Astrocyte (in vitro differentiated cells and primary cell): ENCODE measurements around the gene FCMR. TPM values are rescaled to one million over a fixed set of nuclear protein-coding genes. Genes with fewer than 3 reads are reported as not detected.

ENCODE experiments used
- DNase-seq: peaks from one replicate; pipeline ENCODE4 v3.0.0-alpha.2; 2010; ENCODE audit warnings: low read depth
- FAIRE-seq: peaks from 2 replicates; lab custom pipeline; 2011; peaks lifted over from hg19 to GRCh38; lab: Jason Lieb, UNC
- H2AFZ ChIP-seq: 2 replicates; pipeline ENCODE4 v1.6.0; 2012; ENCODE audit warnings: low read depth, low read length, inconsistent platforms
- H3K27ac ChIP-seq: 2 replicates; pipeline ENCODE4 v1.5.1; 2011; ENCODE audit warnings: low read depth, low read length, inconsistent platforms
- H3K27me3 ChIP-seq: 2 replicates; pipeline ENCODE4 v1.6.0; 2011; ENCODE audit warnings: low read length, inconsistent platforms; ENCODE audit not compliant: insufficient read depth
- H3K36me3 ChIP-seq: 2 replicates; pipeline ENCODE4 v1.5.1; 2011; ENCODE audit warnings: low read length, inconsistent platforms; ENCODE audit not compliant: insufficient read depth
- H3K4me1 ChIP-seq: 2 replicates; pipeline ENCODE4 v1.5.1; 2011; ENCODE audit warnings: low read length, inconsistent platforms; ENCODE audit not compliant: insufficient read depth
- H3K4me2 ChIP-seq: 2 replicates; pipeline ENCODE4 v1.6.0; 2012; ENCODE audit warnings: low read length, inconsistent platforms
- H3K4me3 ChIP-seq: 2 replicates; pipeline ENCODE4 v1.5.1; 2011; ENCODE audit warnings: low read depth, mild to moderate bottlenecking, low read length, inconsistent platforms; ENCODE audit not compliant: insufficient read depth
- H3K79me2 ChIP-seq: 2 replicates; pipeline ENCODE4 v1.6.0; 2012; ENCODE audit warnings: mild to moderate bottlenecking, low read length, inconsistent platforms; ENCODE audit not compliant: insufficient read depth
- H3K9ac ChIP-seq: 2 replicates; pipeline ENCODE4 v1.6.0; 2012; ENCODE audit warnings: mild to moderate bottlenecking, low read length, inconsistent platforms
- H3K9me3 ChIP-seq: 2 replicates; pipeline ENCODE4 v1.5.1; 2012; ENCODE audit warnings: low read depth, mild to moderate bottlenecking, low read length, inconsistent platforms; ENCODE audit not compliant: insufficient read depth
- H4K20me1 ChIP-seq: 2 replicates; pipeline ENCODE4 v1.6.0; 2012; ENCODE audit warnings: low read length, inconsistent platforms; ENCODE audit not compliant: insufficient read depth
- H3K27ac Mint-ChIP-seq: one replicate; pipeline ENCODE4 v1.8.0; 2021; ENCODE audit warnings: mild to moderate bottlenecking, mixed read lengths; ENCODE audit not compliant: unreplicated experiment
- H3K27me3 Mint-ChIP-seq: one replicate; pipeline ENCODE4 v1.8.0; 2021; ENCODE audit warnings: low read depth, mixed read lengths; ENCODE audit not compliant: unreplicated experiment
- H3K36me3 Mint-ChIP-seq: one replicate; pipeline ENCODE4 v1.8.0; 2021; ENCODE audit warnings: low read depth, mixed read lengths; ENCODE audit not compliant: unreplicated experiment
- H3K4me1 Mint-ChIP-seq: one replicate; pipeline ENCODE4 v1.8.0; 2021; ENCODE audit warnings: low read depth, mixed read lengths; ENCODE audit not compliant: unreplicated experiment
- H3K4me3 Mint-ChIP-seq: one replicate; pipeline ENCODE4 v1.8.0; 2021; ENCODE audit warnings: mild to moderate bottlenecking, moderate library complexity, mixed read lengths; ENCODE audit not compliant: unreplicated experiment
- H3K9me3 Mint-ChIP-seq: one replicate; pipeline ENCODE4 v1.8.0; 2021; ENCODE audit warnings: mild to moderate bottlenecking, mixed read lengths; ENCODE audit not compliant: unreplicated experiment
- CTCF ChIP-seq: IDR thresholded peaks from 2 replicates; pipeline ENCODE4 v1.5.1; 2011; ENCODE audit warnings: low read depth, mild to moderate bottlenecking, inconsistent platforms, low read length, moderate library complexity; ENCODE audit not compliant: insufficient read depth
- EZH2 ChIP-seq: IDR thresholded peaks from 2 replicates; pipeline ENCODE4 v1.6.1; 2012; ENCODE audit warnings: mild to moderate bottlenecking, low read length, inconsistent platforms; ENCODE audit not compliant: insufficient read depth
- total RNA-seq: library from RNA; stranded (reverse); gene quantifications from 2 replicates; pipeline ENCODE4 v1.2.1, GENCODE V29; 2021

FCMR gene
- total RNA-seq, 1 donor from 2014 or later = 0.73 TPM

- Mint-ChIP-seq H3K4me1 (peaks cover 20% of the 10 kb centered on the region), H3K4me3 (no peak overlapping the region), H3K36me3 (peaks cover 2% of the 10 kb centered on the region), H3K27me3 (peaks cover 29% of the 10 kb centered on the region), H3K9me3 (peaks cover 2% of the 10 kb centered on the region), H3K27ac (peak overlapping the region; percentile 96)
- Histone ChIP-seq H3K27ac (peak overlapping the region; percentile 70), H2AFZ (peak overlapping the region; percentile 68), H3K4me2 (peak overlapping the region; percentile 21), H3K9ac (no peak overlapping the region), H3K9me3 (no peaks in the 10 kb centered on the region), H3K27me3 (peaks cover 13% of the 10 kb centered on the region), H3K4me3 (no peak overlapping the region), H3K4me1 (peaks cover 9% of the 10 kb centered on the region), H3K79me2 (no peaks in the 10 kb centered on the region), H4K20me1 (no peaks in the 10 kb centered on the region), H3K36me3 (no peaks in the 10 kb centered on the region)
- TF ChIP-seq EZH2 = no peak
- no peak for TF ChIP-seq CTCF
- FAIRE-seq = peak; percentile 69
- DNase-seq = peak; percentile 90
Measured at GRCh38 chr1:206905295-206906164, 16.2 kb downstream of the FCMR start.

DNA sequence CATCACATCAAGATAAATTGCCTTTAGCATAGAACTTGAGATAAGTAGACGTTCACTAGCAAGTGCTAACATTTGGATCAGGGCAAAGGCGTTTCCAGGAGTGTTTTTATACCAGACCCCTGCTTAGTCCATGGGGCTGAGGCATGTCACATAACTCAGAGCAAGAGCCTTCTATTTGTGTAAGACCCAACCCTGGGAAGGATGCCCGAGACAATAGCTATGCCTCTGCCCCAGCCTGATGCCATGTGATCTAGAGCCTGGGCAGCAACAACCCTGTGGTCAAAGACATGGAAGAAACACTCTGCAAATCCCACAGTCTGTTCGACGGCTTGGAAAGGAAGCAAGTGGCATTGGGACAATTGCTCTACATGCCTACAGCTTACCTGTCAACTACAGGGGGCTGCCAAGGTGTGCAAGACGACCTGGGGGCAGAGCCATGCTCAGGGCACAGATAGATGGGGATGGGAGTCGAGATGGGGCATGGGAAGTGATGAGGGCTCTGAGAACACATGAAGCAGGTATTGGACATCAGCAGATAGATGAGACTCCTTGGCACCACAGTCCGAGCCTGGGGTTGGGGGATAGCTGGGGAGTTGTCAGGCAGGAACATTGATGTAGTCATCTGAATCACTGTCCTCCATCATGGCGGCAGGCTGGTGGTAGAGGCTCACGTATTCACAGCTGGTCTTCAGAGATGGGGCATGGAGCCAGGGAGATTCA is 17.2 kb downstream of the FCMR start:
- FAIRE-seq (no peak), DNase-seq (no peak)
- Mint-ChIP-seq H3K9me3 (peaks cover 2% of the 10 kb centered on the region), H3K4me1 (peaks cover 23% of the 10 kb centered on the region), H3K27me3 (peaks cover 26% of the 10 kb centered on the region), H3K27ac (peak overlapping the region; percentile 96), H3K4me3 (no peak overlapping the region), H3K36me3 (peaks cover 2% of the 10 kb centered on the region)
- TF ChIP-seq EZH2 (no peak), CTCF (no peak)
- Histone ChIP-seq H3K9ac (no peak overlapping the region), H3K4me1 (peaks cover 9% of the 10 kb centered on the region), H2AFZ (no peak overlapping the region), H3K27me3 (peaks cover 4% of the 10 kb centered on the region), H3K4me3 (no peak overlapping the region), H4K20me1 (no peaks in the 10 kb centered on the region), H3K4me2 (peak overlapping the region; percentile 21), H3K9me3 (no peaks in the 10 kb centered on the region), H3K36me3 (no peaks in the 10 kb centered on the region), H3K27ac (peak overlapping the region; percentile 43), H3K79me2 (no peaks in the 10 kb centered on the region)
